KBM-7 (cell line): ENCODE measurements around the gene EAPP.
A peak's percentile ranks its signal among the peaks of the same experiment; 100 is the strongest.
"Not testable (repeated sequence)": the region's sequence is repeated elsewhere in the genome, so short reads cannot be mapped to it uniquely, and the experiment has no call there.

Source experiments
- DNase-seq: peaks from one replicate; pipeline ENCODE4 v3.0.0-alpha.2; 2015
- in situ Hi-C: fragments of 300-500 bp; cut with MboI; formaldehyde crosslinking; loops from 2 replicates; pipeline ENCODE4 v1.14.3; 2020; ENCODE audit warnings: low sequenced_read_pairs, low pct_unique_long_range_greater_than_20kb, mixed read lengths

EAPP gene

GRCh38 chr14:34539407-34540180 is at the start of gene EAPP:
Gene EAPP, minus strand, starts transcription at chr14:34539701. Its CDS starts 73 bp downstream, at chr14:34539628.
- in situ Hi-C loops: no loop called here
- DNase-seq: peak; percentile 93

GRCh38 chr14:34583525-34583924 is 44.0 kb upstream of the EAPP start:
- DNase-seq: no peak
- in situ Hi-C loops: no loop called here

- DNase-seq: no peak
- in situ Hi-C loops: no loop called here
Measured at GRCh38 chr14:34582117-34582680, 42.7 kb upstream of the EAPP start.

- no peak for DNase-seq
- in situ Hi-C loops: no loop called here
Measured at GRCh38 chr14:34580381-34580780, 40.9 kb upstream of the EAPP start.

- in situ Hi-C loops: no loop called here
- no peak for DNase-seq
Measured at GRCh38 chr14:34571771-34572170, 32.3 kb upstream of the EAPP start.

GRCh38 chr14:34569750-34570149 is 30.2 kb upstream of the EAPP start:
- in situ Hi-C loops: no loop called here
- DNase-seq: no peak

GRCh38 chr14:34568803-34569202 is 29.3 kb upstream of the EAPP start:
- DNase-seq: no peak
- in situ Hi-C loops: no loop called here

GRCh38 chr14:34562776-34563150 is 23.3 kb upstream of the EAPP start:
- no peak for DNase-seq
- in situ Hi-C loops: no loop called here

GRCh38 chr14:34562037-34562775 is 22.7 kb upstream of the EAPP start:
- in situ Hi-C loops, DNase-seq: not testable (repeated sequence)

GRCh38 chr14:34556498-34556829 is 17.0 kb upstream of the EAPP start:
- DNase-seq, in situ Hi-C loops: not testable (repeated sequence)

GRCh38 chr14:34555583-34556497 is 16.3 kb upstream of the EAPP start:
- DNase-seq, in situ Hi-C loops: not testable (repeated sequence)

GRCh38 chr14:34554540-34555250 is 15.2 kb upstream of the EAPP start:
- no peak for DNase-seq
- in situ Hi-C loops: no loop called here

GRCh38 chr14:34549276-34549966 is 9.9 kb upstream of the EAPP start:
- in situ Hi-C loops, DNase-seq: not testable (repeated sequence)

GRCh38 chr14:34548472-34548981 is 9.0 kb upstream of the EAPP start:
- in situ Hi-C loops: no loop called here
- DNase-seq: peak; percentile 23

- in situ Hi-C loops, DNase-seq: not testable (repeated sequence)
Measured at GRCh38 chr14:34547136-34547520, 7.6 kb upstream of the EAPP start.

GRCh38 chr14:34546272-34547135 is 7.0 kb upstream of the EAPP start:
- in situ Hi-C loops, DNase-seq: not testable (repeated sequence)
